IgD-negative memory B cell (primary cell): ENCODE measurements around the gene RAPSN. TPM values are rescaled to one million over a fixed set of nuclear protein-coding genes. Genes with fewer than 3 reads are reported as not detected.

Experiments
- H3K27ac Mint-ChIP-seq, 3 donors: one replicate each; pipeline ENCODE4 v1.8.0; 2020 to 2022; ENCODE audit warnings: mild to moderate bottlenecking in 3 of 3, mixed read lengths in 3 of 3, moderate library complexity in 1 of 3
- H3K27me3 Mint-ChIP-seq: one replicate; pipeline ENCODE4 v1.8.0; 2021; ENCODE audit warnings: mixed read lengths
- H3K36me3 Mint-ChIP-seq: one replicate; pipeline ENCODE4 v1.8.0; 2020; ENCODE audit warnings: mild to moderate bottlenecking, mixed read lengths
- H3K4me1 Mint-ChIP-seq, 3 donors: one replicate each; pipeline ENCODE4 v1.8.0; 2020 to 2022; ENCODE audit warnings: mixed read lengths in 3 of 3, mild to moderate bottlenecking in 1 of 3
- H3K4me3 Mint-ChIP-seq, 4 donors: one replicate each; pipeline ENCODE4 v1.8.0; 2020 to 2022; ENCODE audit warnings: mild to moderate bottlenecking in 4 of 4, mixed read lengths in 4 of 4, moderate library complexity in 3 of 4
- H3K9me3 Mint-ChIP-seq, 3 donors: one replicate each; pipeline ENCODE4 v1.8.0; 2020 to 2021; ENCODE audit warnings: mixed read lengths in 3 of 3, mild to moderate bottlenecking in 1 of 3
- polyA plus RNA-seq: library from polyadenylated mRNA; unstranded; fragments of 300-500 nt; fragmentation: Illumina TruSeq; gene quantifications from one replicate; pipeline ENCODE4 v1.2.3, GENCODE V29; 2021

RAPSN gene
- polyA plus RNA-seq, 1 donor from 2014 or later, result 0.15 TPM

DNA sequence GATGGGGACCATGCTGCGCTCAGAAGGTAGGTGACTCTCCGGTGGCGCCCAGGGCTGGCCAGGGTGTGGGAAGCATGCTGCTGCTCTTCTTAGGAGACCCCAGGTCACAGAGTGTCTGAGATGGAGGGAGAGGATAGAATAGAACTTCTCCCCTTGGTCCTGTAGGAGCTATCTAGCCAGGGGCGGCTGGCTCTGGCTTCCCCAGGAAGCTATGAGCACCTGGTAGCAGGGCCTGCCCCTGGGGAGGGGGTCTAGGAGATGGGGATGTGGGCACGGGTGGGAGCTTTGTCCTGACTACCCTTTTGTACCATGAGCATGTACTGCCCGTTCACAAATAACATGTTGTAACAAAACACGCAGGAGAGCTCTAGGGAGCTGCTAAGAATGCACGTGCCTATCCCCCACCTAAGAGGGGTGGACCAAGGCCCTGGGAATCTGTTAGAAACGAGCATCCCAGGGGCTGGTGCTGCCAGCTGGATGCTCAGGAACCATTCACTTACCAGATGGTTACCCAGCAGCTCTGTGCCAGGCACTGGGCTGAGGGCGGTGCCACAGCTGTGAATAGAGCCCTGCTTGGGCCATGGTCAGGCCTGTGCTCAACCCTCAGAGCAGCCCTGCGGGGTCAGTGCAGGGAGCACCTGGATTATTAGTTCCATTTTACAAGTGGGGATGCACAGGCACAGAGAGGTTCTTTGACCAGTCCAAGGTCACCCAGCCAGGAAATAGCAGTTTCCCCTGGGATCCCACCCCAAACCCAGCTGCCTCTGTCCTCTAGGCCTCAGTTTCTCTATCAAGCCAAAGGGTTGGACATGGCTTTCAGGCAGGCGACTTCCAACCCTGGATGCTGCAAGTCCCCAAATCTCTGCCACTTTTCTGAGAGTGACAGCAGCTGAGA, 38.3 kb downstream of the RAPSN start:
- Mint-ChIP-seq H3K27ac (peak overlapping the region in 2 of 3 donors; percentile 39 to 40), H3K4me1 (peaks cover 13 to 19% (median 15%) of the 10 kb centered on the region in 3 donors), H3K27me3 (no peaks in the 10 kb centered on the region), H3K4me3 (peak overlapping the region; percentile 9 to 83 (median 27)), H3K9me3 (no peaks in the 10 kb centered on the region), H3K36me3 (no peaks in the 10 kb centered on the region)

DNA sequence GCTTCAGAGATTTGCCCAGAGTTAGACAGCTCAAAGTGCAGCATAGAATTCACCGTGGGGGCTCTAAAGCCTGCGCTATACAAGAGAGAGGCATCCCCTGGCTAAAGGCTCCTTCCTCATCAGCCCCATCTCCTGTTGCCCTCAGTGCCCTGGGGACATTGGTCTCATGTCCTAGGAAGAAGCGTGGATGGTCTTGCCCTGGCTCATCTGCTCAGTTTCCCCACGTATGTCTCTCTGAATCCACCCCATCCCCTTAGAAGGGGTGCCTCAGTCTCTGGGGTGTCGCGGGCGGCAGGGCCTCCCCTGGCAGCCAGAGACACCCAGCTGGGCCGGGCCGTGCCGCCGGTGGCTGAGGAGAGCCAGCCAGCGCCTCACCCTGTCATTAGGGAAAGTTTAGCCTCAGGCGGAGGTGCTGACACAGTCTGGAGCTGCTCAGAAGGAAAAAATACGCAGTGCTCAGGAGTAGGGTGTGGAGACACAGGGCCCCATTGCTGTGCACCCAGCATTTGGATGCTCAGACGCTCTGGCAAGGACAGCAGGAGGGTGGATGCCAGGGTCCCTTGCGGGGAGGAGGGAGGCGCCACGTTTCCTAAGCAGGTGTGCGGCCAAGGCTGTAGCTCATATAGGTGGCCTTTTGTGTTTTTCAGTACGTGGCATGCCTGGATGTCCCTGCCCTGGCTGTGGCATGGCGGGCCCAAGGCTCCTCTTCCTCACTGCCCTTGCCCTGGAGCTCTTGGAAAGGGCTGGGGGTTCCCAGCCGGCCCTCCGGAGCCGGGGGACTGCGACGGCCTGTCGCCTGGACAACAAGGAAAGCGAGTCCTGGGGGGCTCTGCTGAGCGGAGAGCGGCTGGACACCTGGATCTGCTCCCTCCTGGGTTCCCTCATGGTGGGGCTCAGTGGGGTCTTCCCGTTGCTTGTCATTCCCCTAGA, 39.2 kb downstream of the RAPSN start:
- peak overlapping the region; percentile 82 to 94 (median 84) for H3K4me3 Mint-ChIP-seq
- H3K9me3 Mint-ChIP-seq, result no peaks in the 10 kb centered on the region
- no peaks in the 10 kb centered on the region for H3K36me3 Mint-ChIP-seq
- H3K27me3 Mint-ChIP-seq, result no peaks in the 10 kb centered on the region
- H3K27ac Mint-ChIP-seq, result peak overlapping the region; percentile 55 to 95 (median 81)
- peaks cover 13 to 21% (median 15%) of the 10 kb centered on the region in 3 donors for H3K4me1 Mint-ChIP-seq

DNA sequence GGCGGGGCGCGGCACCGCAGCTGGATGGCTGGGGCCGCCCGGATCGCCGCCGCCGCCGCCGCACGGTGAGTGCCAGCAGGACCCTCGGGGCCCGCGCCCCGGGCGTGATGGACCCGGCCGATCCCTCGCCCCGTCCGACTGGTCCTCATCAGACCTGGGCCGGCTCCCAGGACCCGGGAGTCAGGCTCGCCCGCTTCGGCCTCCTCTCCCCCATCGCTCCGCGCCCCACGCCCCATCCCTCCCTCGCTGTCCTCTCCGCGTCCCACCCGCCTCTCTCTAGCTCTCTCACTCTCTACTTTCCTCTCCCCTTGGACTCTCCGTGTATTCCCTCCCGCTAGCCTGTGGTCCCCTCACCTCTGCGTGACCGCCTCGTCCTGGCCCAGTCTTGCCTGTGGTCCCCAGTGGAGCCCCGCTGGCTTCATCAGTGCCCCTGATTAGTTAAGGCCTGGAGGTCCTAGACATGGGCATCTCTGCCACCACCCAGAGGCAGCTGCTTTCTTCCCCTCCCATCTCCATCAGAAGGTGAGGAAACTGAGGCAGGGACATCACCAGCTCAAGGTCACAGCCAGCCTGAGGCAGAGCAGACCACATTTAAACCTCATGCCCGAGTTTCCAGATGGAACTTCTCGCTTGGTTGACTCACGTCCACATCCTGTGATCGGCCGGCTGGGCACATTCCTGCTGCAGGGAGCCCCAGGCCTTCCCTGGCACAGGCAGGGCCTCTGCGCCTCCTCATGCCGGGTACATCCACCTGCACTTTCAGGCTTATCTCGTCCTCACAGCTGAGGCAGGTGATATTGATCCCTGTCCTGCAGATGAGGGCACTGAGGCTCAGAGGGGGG, 40.1 kb downstream of the RAPSN start:
- Mint-ChIP-seq H3K4me3 (peak overlapping the region; percentile 86 to 95 (median 94)), H3K9me3 (no peaks in the 10 kb centered on the region), H3K27ac (peak overlapping the region; percentile 55 to 95 (median 81)), H3K27me3 (no peaks in the 10 kb centered on the region), H3K4me1 (peaks cover 13 to 21% (median 14%) of the 10 kb centered on the region in 3 donors), H3K36me3 (no peaks in the 10 kb centered on the region)

DNA sequence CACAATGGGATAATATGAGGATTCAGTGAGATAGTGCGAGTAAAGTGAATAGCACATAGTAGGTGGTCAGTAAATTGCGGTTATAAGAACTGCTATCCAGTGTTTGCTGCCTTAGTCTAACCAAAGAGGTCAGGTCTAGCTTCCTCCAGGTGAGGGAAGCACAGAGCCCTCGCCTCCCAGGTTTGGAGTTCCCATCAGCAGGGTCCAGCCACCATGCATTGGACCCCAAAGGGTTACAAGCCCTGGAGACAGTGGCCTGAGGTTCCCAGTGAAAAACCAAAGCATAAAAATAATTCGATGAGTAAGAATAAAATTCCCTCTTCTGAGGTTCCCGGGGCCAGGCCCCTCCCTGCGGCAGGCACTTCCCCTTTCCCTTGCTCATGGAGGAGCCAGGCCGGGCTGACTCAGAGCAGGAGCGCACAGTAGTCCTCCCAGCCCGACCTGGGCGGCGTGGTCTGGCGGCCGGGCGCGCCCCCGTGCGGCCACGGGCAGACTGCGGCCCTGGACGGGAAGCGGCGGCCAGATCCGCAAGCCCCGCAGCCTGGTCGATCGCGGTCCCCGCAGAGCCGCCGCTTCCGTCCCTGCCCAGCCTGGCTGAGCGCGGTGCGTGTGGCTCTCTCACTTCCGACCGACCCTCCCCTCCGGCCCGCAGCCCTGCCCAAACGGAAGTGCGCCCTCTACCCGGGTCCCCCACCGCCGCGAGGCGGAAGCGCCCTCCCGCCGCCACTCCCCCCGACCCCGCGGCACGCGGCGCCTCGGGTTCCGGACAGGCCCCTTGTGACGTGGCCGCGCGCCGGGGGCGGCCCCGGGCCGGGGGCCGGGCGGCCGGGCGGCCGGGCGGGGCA, 41.0 kb downstream of the RAPSN start, which contains the start of gene SLC39A13:
TSS of gene SLC39A13 (plus strand) at position 845 of the 845 bp plus-strand sequence. CDS start 1,505 bp downstream, outside the sequence.
- Mint-ChIP-seq H3K36me3 (no peaks in the 10 kb centered on the region), H3K4me3 (peak within 1 kb of the TSS; percentile 86 to 95 (median 94)), H3K9me3 (no peaks in the 10 kb centered on the region), H3K4me1 (peaks cover 12 to 21% (median 13%) of the 10 kb centered on the region in 3 donors), H3K27me3 (no peaks in the 10 kb centered on the region), H3K27ac (peak within 1 kb of the TSS; percentile 55 to 95 (median 94))

DNA sequence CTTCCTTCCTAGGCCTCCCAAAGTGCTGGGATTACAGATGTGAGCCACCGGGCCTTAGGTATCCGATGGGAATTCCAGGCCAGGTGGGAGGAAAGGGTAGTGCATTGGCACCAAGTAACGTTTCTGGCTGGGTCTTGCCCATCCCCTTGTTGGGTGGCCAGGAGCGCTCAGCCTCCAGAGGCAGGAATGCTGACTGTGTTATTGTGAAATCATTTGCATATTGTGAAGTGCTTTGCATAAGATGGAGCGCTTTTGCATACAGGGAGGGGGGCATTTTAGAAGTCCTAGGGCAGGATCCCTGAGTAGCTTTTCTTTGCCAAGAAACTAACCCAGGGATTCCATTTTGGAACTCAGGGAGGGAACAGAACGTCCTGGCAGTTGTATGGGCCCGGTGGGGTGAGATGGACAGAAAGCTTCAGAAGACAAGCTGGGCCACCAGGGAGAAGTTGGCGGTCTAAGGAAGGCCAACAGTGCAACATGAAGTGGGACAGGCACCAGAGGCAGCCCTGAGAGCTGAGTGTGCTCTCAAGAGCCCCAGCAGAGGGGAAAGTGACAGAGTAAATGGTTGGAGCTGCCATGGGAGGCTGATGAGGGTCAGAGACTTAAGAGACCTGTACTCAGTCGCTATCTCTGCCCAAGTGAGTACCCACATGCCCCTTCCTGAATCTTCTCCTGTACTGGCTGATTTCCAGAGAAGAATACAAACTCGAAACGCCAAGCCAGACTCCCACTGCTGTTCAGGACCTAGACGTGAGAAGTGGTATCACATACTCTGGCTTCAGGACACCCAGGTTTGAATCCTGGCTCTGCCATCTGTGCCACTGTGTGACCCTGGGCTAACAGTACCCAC, 41.8 kb downstream of the RAPSN start:
- H3K4me1 Mint-ChIP-seq, result peaks cover 12 to 23% (median 13%) of the 10 kb centered on the region in 3 donors
- H3K9me3 Mint-ChIP-seq, result no peaks in the 10 kb centered on the region
- H3K27ac Mint-ChIP-seq, result peak overlapping the region; percentile 55 to 94 (median 87)
- peak overlapping the region; percentile 83 to 95 (median 94) for H3K4me3 Mint-ChIP-seq
- H3K27me3 Mint-ChIP-seq, result no peaks in the 10 kb centered on the region
- H3K36me3 Mint-ChIP-seq, result no peaks in the 10 kb centered on the region

DNA sequence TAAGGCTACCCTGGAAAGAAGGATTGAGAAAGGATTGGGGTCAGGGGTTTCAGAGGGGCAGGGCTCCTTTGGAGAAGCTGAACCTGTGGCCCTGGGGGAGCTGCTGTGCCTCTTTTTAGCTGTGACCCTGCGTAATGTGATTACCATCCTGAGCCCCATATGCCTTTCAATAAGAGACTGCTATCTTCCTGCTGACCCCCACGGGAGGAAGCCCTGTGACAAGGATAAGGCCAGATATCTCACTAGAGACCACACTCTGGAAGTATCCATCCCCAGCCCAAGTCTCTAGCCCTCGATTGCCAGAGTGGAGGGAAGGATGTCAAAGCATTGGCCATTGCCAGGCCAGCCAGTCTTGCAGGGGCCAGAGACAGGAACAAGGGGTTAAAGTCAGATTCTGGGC, 45.4 kb downstream of the RAPSN start:
- H3K4me3 Mint-ChIP-seq, result peak overlapping the region in 1 of 4 donors; percentile 31
- no peaks in the 10 kb centered on the region for H3K9me3 Mint-ChIP-seq
- H3K36me3 Mint-ChIP-seq, result no peaks in the 10 kb centered on the region
- peak overlapping the region in 1 of 3 donors; percentile 76 for H3K27ac Mint-ChIP-seq
- no peaks in the 10 kb centered on the region for H3K27me3 Mint-ChIP-seq
- peaks cover 30 to 35% (median 33%) of the 10 kb centered on the region in 3 donors for H3K4me1 Mint-ChIP-seq

DNA sequence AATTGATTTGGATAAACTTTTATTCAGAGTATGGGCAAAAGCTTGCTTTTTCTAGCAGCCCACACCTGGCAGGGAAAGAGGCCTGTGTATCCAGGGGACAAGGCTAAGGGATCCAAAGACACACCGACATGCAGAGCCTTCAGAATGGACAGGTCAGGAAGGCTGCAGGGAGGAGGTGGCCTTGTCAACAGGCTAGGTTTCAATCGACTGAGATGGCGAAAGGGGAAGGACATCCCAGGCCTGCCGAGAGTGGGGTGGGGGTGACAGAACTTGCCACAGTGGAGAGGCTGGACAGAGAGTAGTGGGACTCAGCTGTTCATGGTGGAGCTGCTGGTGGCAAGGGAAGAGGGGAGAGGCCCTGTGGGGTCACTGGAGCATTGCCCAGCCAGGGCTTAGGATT, 45.8 kb downstream of the RAPSN start:
- no peaks in the 10 kb centered on the region for H3K27me3 Mint-ChIP-seq
- H3K4me1 Mint-ChIP-seq, result peaks cover 33 to 38% (median 33%) of the 10 kb centered on the region in 3 donors
- no peaks in the 10 kb centered on the region for H3K36me3 Mint-ChIP-seq
- H3K4me3 Mint-ChIP-seq, result no peak overlapping the region
- H3K27ac Mint-ChIP-seq, result peak overlapping the region; percentile 11 to 76 (median 59)
- no peaks in the 10 kb centered on the region for H3K9me3 Mint-ChIP-seq

DNA sequence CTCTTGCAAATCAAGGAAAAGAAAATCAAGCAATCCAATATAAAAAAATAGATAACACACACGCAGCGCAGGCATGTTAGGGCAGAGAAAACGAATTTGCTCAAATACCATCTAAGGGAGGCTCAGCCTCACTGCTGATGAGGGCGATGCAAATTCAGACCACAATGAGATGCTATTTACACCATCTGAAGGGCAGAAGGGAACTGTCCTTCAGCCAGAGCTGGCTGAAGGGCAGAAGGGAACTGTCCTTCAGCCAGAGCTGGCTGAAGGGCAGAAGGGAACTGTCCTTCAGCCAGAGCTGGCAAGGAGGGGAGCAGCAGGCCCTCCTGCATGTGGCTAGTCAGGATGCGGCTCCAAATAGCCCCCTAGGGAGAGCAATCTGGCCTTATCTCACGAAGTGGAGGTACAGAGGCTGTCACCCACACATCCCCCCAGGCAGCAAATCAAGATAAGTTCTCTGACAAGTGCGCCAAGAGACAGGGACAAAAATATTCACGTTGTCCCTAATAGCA, 48.1 kb downstream of the RAPSN start:
- peak overlapping the region; percentile 83 to 95 (median 86) for H3K4me3 Mint-ChIP-seq
- H3K27me3 Mint-ChIP-seq, result no peaks in the 10 kb centered on the region
- peak overlapping the region; percentile 48 to 91 (median 80) for H3K27ac Mint-ChIP-seq
- peaks cover 20 to 32% (median 26%) of the 10 kb centered on the region in 3 donors for H3K4me1 Mint-ChIP-seq
- no peaks in the 10 kb centered on the region for H3K9me3 Mint-ChIP-seq
- H3K36me3 Mint-ChIP-seq, result no peaks in the 10 kb centered on the region

DNA sequence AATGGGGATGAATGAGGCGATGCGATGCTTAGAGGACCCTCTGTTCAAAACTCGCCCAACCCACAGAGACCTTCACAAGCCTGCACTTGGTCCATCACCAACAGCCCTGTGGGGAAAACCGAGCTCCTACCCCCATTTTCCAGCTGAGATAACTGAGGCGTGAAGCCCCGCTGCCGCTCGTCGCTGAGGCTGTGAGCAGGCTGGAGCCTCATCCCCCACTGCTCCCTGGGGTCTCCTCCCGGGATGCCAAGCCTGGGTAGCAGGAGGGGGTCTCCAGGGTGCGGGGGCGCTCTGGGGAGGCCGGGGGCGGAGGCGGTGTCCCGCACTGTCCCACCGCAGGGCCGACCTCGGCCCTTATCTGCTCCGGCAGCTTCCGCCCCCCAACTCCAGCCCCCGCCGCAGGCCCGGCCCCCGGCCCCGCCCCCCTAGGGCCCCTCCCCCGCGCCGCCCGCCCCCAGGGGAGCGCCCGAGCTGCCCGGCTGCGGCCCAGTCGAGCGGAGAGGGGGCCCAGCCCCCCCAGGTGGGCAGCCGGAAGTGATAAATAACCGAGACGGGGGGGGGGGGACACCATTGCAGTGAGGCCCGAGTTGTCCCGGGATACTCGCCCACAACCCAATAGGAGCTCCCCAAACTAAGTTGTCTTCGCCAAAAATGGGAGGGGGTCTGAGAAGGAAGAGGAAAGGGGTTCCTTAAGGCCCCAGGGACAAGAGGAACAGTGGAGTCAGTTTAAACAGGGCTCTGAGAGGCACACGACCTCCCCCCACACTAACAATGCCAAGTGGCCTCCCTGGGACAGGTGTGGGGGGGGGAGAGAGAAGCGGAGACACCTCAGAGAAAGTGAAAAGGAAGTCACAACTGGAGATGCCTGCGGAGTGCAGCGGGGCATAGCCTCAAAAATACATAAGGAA, 48.8 kb downstream of the RAPSN start:
- no peaks in the 10 kb centered on the region for H3K36me3 Mint-ChIP-seq
- H3K4me3 Mint-ChIP-seq, result peak overlapping the region; percentile 83 to 96 (median 88)

DNA sequence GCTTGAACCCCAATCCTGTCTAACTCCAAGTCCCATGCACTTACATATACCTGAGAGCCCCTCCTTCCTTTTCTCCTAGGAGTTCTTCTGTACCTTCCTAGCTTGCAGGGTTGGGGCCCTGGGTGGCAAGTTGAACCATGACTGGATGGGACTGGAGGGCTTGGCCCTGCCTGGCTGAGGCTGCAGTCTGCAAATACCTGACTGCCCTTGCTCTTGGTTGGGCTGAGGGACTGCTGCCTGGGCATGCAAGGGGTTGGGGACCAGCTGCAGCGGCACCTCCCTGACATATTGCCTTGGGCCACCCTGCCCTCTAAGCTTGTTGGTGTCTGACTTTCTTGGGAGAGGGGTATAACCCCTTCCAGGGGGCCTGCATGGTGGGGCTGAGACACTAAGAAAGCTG, 50.4 kb downstream of the RAPSN start:
- Mint-ChIP-seq H3K27ac (peak overlapping the region in 2 of 3 donors; percentile 34 to 53), H3K27me3 (no peaks in the 10 kb centered on the region), H3K9me3 (no peaks in the 10 kb centered on the region), H3K4me1 (peaks cover 31 to 45% (median 37%) of the 10 kb centered on the region in 3 donors), H3K4me3 (peak overlapping the region; percentile 34 to 96 (median 72)), H3K36me3 (no peaks in the 10 kb centered on the region)

More for the DNA sequence above, 48.8 kb downstream of the RAPSN start:
- Mint-ChIP-seq H3K27me3 (no peaks in the 10 kb centered on the region), H3K9me3 (no peaks in the 10 kb centered on the region), H3K4me1 (peaks cover 25 to 38% (median 31%) of the 10 kb centered on the region in 3 donors), H3K27ac (peak overlapping the region; percentile 91 to 96 (median 91))

DNA sequence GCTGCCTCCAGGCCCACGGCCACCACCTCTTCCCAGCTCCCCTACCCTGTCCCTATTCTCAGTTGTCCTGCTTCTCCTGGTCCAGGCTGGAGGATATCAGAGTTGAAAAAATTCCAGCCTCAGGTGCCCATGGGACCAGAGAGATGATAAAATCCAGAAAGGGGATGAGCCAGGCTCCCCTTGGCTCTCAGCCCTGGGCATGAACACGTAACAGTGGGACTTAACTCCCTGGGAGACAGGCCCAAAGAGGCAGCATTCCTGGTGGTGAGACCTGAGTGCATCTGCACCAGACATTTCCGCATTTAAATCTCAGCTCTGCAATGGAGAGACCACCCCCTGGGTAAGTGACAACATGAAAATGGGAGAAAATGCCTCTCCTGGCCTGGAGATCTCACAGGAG, 50.9 kb downstream of the RAPSN start:
- Mint-ChIP-seq H3K9me3 (no peaks in the 10 kb centered on the region), H3K4me1 (peaks cover 31 to 47% (median 39%) of the 10 kb centered on the region in 3 donors), H3K27me3 (no peaks in the 10 kb centered on the region), H3K36me3 (no peaks in the 10 kb centered on the region), H3K27ac (peak overlapping the region in 1 of 3 donors; percentile 34), H3K4me3 (peak overlapping the region in 1 of 4 donors; percentile 34)

DNA sequence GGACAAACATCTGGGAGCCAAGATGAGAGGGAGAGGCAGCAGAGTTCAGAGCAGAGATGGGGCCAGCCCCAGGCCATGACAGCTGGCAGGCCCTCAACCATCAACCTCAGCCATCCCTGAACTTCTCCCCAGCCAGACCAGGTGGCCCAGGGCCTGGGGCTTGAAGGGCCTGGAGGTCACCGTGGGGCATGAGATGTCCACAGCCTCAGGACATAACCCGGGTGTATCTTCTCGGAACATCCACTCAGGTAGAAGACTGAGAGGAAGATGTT, 53.0 kb downstream of the RAPSN start:
- peaks cover 22 to 46% (median 36%) of the 10 kb centered on the region in 3 donors for H3K4me1 Mint-ChIP-seq
- H3K4me3 Mint-ChIP-seq, result peak overlapping the region in 1 of 4 donors; percentile 80
- H3K27me3 Mint-ChIP-seq, result no peaks in the 10 kb centered on the region
- no peaks in the 10 kb centered on the region for H3K9me3 Mint-ChIP-seq
- no peaks in the 10 kb centered on the region for H3K36me3 Mint-ChIP-seq
- peak overlapping the region in 2 of 3 donors; percentile 71 to 96 for H3K27ac Mint-ChIP-seq
